H1 (cell line): ENCODE data around the gene GBF1.

ENCODE experiments used
- JUN ChIP-seq: IDR thresholded peaks from 2 replicates; pipeline ENCODE4 v1.6.1; 2011; ENCODE audit warnings: low read depth, mild to moderate bottlenecking, improper control_type of control experiment, low read length
- POLR2A ChIP-seq, 2 experiments: IDR thresholded peaks; 1 replicate in 1 of 2; 2 replicates in 1 of 2; pipeline ENCODE4 v1.6.1; 2011; ENCODE audit warnings: low read depth in 2 of 2, low read length in 2 of 2, mild to moderate bottlenecking in 2 of 2; ENCODE audit errors: control extremely low read depth in 1 of 2

DNA sequence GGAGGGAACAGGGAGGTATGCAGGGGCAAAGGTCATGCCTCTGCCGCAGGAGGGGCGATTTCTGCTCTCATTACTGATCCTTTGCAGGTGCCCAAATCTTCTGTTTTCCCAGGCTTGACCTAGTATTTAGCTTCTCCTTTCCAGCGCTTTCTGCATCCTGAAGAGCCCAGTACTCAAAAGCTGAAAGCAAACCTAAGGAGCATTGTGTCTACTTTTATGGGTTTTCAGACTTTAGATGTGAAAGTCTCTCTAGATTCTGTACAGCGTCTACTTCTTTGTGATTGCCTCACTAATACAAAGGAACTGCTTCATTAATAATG lies 560 bp downstream of the GBF1 start:
- TF ChIP-seq POLR2A (IDR thresholded peaks at IDR 0.05; ENCODE audit: control extremely low read depth in 1 of 2, low read depth in 2 of 2, low read length in 2 of 2): no peak
- TF ChIP-seq JUN: no peak
